Body of pancreas (tissue), 4 donors: ENCODE measurements around the gene CYP4F11.

Source experiments
- POLR2A ChIP-seq, 3 donors: fragments of 450-650 bp; IDR thresholded peaks; one replicate each; pipeline ENCODE4 v1.6.1; 2016; ENCODE audit warnings: antibody characterized with exemption in 3 of 3, mild to moderate bottlenecking in 2 of 3
- TF ChIP-seq, protein P1 (sequence below), 7 experiments: fragments of 450-650 bp in 4 of 7; fragments of 200-600 bp in 3 of 7; sonication (generic) in 3 of 7; IDR thresholded peaks; one replicate each; pipeline ENCODE4 v1.5.1; 2016 to 2019; ENCODE audit warnings: antibody characterized with exemption in 7 of 7

DNA sequence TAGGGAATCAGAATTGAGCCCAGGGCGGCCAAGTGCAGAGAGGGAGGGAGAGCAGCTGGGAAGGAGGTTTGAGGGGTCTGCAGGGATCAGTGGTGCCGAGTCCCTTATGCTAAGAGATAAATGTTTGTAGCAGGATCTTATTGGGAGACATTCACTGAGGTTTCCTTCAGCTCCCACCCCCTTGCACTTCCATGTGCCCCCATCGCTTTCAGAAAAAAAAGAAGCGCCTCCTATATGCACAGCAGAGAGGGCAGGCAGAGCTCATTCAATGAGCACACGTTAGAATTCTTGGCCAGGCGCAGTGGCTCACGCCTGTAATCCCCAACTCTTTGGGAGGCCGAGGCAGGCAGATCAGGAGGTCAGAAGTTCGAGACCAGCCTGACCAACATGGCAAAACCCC lies 64.5 kb downstream of the CYP4F11 start:
- TF ChIP-seq, protein P1, sequence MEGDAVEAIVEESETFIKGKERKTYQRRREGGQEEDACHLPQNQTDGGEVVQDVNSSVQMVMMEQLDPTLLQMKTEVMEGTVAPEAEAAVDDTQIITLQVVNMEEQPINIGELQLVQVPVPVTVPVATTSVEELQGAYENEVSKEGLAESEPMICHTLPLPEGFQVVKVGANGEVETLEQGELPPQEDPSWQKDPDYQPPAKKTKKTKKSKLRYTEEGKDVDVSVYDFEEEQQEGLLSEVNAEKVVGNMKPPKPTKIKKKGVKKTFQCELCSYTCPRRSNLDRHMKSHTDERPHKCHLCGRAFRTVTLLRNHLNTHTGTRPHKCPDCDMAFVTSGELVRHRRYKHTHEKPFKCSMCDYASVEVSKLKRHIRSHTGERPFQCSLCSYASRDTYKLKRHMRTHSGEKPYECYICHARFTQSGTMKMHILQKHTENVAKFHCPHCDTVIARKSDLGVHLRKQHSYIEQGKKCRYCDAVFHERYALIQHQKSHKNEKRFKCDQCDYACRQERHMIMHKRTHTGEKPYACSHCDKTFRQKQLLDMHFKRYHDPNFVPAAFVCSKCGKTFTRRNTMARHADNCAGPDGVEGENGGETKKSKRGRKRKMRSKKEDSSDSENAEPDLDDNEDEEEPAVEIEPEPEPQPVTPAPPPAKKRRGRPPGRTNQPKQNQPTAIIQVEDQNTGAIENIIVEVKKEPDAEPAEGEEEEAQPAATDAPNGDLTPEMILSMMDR (IDR thresholded peaks at IDR 0.05), result no peak
- TF ChIP-seq POLR2A (IDR thresholded peaks at IDR 0.05), result no peak
